Measurements from ENCODE around the gene ZNF117.

ZNF117 gene

DNA sequence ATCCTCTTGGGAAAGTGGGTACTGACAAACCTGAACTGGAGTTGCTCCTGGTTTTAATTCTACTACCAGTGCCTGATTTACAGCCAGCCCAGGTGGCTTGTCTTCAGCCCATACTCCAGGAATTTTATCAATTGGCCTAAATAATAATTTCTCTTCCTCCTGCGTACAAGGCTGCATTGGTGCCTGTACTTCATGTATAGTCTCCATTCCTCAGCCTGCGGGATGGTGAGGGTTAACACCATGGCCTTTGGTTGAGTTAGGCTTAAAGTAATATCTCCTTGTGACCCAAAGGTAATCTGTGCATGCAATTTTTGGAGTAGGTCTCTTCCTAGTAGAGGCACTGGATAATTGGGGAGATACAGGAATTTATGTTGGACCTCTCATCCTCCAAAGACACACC lies 5.5 kb upstream of the ZNF117 start (continued):
- TF ChIP-seq, protein P1, sequence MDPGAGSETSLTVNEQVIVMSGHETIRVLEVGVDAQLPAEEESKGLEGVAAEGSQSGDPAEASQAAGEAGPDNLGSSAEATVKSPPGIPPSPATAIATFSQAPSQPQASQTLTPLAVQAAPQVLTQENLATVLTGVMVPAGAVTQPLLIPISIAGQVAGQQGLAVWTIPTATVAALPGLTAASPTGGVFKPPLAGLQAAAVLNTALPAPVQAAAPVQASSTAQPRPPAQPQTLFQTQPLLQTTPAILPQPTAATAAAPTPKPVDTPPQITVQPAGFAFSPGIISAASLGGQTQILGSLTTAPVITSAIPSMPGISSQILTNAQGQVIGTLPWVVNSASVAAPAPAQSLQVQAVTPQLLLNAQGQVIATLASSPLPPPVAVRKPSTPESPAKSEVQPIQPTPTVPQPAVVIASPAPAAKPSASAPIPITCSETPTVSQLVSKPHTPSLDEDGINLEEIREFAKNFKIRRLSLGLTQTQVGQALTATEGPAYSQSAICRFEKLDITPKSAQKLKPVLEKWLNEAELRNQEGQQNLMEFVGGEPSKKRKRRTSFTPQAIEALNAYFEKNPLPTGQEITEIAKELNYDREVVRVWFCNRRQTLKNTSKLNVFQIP (CRISPR knock-in tag; IDR thresholded peaks at IDR 0.05; ENCODE audit: borderline replicate concordance, low read depth), result no peak
- TF ChIP-seq ARNTL (CRISPR knock-in tag; IDR thresholded peaks at IDR 0.05; ENCODE audit: borderline replicate concordance, low read depth) (no peak), SNAI2 (CRISPR knock-in tag; IDR thresholded peaks at IDR 0.05) (no peak), CSRNP3 (CRISPR knock-in tag; IDR thresholded peaks at IDR 0.05) (no peak), ZC3H10 (CRISPR knock-in tag; IDR thresholded peaks at IDR 0.05) (no peak)

DNA sequence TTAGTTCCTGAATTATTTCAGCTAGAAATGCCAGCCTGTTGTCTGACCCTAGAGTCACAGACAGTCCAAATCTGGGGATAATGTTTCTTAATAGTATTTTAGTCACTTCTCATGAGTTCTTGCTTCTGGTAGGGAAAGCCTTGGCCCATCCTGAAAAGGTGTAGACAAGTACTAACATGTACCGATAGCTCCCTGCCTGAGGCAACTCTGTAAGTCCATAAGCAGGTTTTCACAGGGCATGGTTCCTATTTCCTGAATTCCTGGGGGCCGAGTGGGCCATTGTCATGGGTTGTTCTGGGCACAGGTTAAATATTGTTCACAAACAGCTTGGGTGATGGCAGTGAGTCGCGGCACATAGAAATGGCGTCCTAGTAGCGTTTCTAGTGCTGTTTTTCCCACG lies 3.1 kb upstream of the ZNF117 start:
- ATAC-seq, result no peak
- no peak for TF ChIP-seq ZNF8 (CRISPR knock-in tag; IDR thresholded peaks at IDR 0.05)
- TF ChIP-seq PPARA (CRISPR knock-in tag; IDR thresholded peaks at IDR 0.05; ENCODE audit: borderline replicate concordance), result no peak
- TF ChIP-seq ZNF70 (CRISPR knock-in tag; IDR thresholded peaks at IDR 0.05), result no peak
- TF ChIP-seq CREB5 (CRISPR knock-in tag; IDR thresholded peaks at IDR 0.05; ENCODE audit: low read depth), result no peak
- TF ChIP-seq ESRRG (CRISPR knock-in tag; IDR thresholded peaks at IDR 0.05), result no peak
- TF ChIP-seq, protein P1 (CRISPR knock-in tag; IDR thresholded peaks at IDR 0.05; ENCODE audit: borderline replicate concordance, low read depth), result no peak
- no peak for TF ChIP-seq CSDC2 (CRISPR knock-in tag; IDR thresholded peaks at IDR 0.05)
- TF ChIP-seq ZFP30 (CRISPR knock-in tag; IDR thresholded peaks at IDR 0.05), result no peak
- no peak for TF ChIP-seq CSRNP3 (CRISPR knock-in tag; IDR thresholded peaks at IDR 0.05)
- TF ChIP-seq ZFP3 (CRISPR knock-in tag; IDR thresholded peaks at IDR 0.05), result no peak

DNA sequence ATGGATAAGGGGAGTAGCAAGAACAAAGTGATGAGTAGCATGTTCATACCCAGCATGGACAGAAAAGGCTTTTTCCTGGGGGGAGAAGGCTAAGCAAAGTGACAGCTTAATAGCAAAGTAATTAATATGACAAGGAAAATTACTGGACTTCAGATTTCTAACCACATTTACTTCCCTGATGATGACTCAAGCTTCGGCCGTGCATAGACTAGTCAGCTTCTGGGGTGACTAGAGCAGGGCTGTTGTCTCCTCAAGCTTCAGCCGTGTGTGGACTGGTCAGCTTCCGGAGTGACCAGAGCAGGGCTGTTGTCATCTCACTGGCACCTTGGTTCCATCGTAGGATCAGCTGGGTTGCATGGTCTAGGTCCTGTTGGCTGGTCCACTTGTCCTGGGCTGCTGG lies 2.1 kb upstream of the ZNF117 start:
- no peak for ATAC-seq
- TF ChIP-seq CSRNP3 (CRISPR knock-in tag; IDR thresholded peaks at IDR 0.05) (no peak), PPARA (CRISPR knock-in tag; IDR thresholded peaks at IDR 0.05; ENCODE audit: borderline replicate concordance) (no peak), ZC3H10 (CRISPR knock-in tag; IDR thresholded peaks at IDR 0.05) (no peak), ISL1 (CRISPR knock-in tag; IDR thresholded peaks at IDR 0.05) (no peak), CSDC2 (CRISPR knock-in tag; IDR thresholded peaks at IDR 0.05) (no peak), BACH2 (CRISPR knock-in tag; IDR thresholded peaks at IDR 0.05; ENCODE audit: borderline replicate concordance) (no peak), ARNTL (CRISPR knock-in tag; IDR thresholded peaks at IDR 0.05; ENCODE audit: borderline replicate concordance, low read depth) (no peak), CREB5 (CRISPR knock-in tag; IDR thresholded peaks at IDR 0.05; ENCODE audit: low read depth) (no peak), ZFP30 (CRISPR knock-in tag; IDR thresholded peaks at IDR 0.05) (no peak), TCF4 (CRISPR knock-in tag; IDR thresholded peaks at IDR 0.05; ENCODE audit: borderline replicate concordance) (no peak), PATZ1 (CRISPR knock-in tag; IDR thresholded peaks at IDR 0.05; ENCODE audit: borderline replicate concordance) (no peak), ZFP3 (CRISPR knock-in tag; IDR thresholded peaks at IDR 0.05) (no peak)

All from SK-N-SH treated with all-trans-retinoic acid at 6 μM for 48 hours (cell line).